Measurements from ENCODE around the gene PLK5. TPM values are rescaled to one million over a fixed set of nuclear protein-coding genes. Genes with fewer than 3 reads are reported as not detected.

Gene PLK5
- total RNA-seq, 1 experiment from 2014 or later, result 0.57 TPM

DNA sequence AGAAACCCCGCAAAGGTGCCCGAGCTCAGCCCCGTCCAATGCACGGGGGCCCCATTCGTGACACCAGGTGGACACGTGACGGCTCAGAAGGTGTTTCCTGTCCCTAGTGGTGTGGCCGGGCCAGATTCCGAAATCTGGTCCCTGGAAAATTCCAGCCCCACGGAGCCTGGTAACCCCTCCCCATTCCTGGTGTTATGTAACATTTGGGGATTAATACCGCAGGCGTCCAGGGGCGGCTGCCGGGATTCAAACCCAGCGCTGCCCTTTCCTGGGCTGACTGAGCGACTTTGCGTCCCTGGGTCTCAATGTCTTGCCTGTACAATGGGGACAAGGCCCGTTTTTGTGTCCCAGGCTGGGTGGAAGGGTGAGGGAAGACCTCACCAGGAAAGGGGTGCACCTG, 1.0 kb upstream of the PLK5 start:
- Mint-ChIP-seq H3K27me3 (ENCODE audit: low read depth) (peaks cover 87% of the 10 kb centered on the region), H3K36me3 (ENCODE audit: insufficient read depth in 1 of 3, low read depth in 3 of 3) (no peaks in the 10 kb centered on the region), H3K9me3 (peaks cover 0 to 6% of the 10 kb centered on the region in 2 experiments; a peak in 3 of 5 replicates)

More for the DNA sequence above, 1.0 kb upstream of the PLK5 start:
- no peak overlapping the region for H4K5ac ChIP-seq (ENCODE audit: insufficient read length, low read depth, low read length)
- no peaks in the 10 kb centered on the region for H3K79me1 ChIP-seq (ENCODE audit: insufficient read depth, low read depth, low read length, poor library complexity, severe bottlenecking)
- peaks cover 16% of the 10 kb centered on the region; the same call in 1 of the 2 replicates for H3K27me3 ChIP-seq (ENCODE audit: insufficient read depth, low read length)
- Mint-ChIP-seq H3K27ac (no peak overlapping the region; a peak in 1 of 7 replicates), H3K4me3 (peak overlapping the region in 1 of 2 experiments; percentile 32; a peak in 1 of 5 replicates), H3K4me1 (peaks cover 6 to 7% of the 10 kb centered on the region in 2 experiments; a peak in 3 of 4 replicates)
- H3K4me2 ChIP-seq (ENCODE audit: insufficient read depth, insufficient read length, low read length), result no peak overlapping the region
- no peak overlapping the region for H3K9ac ChIP-seq (ENCODE audit: extremely low read depth, insufficient read length, low read length)
- no peak overlapping the region for H2BK15ac ChIP-seq (ENCODE audit: low read depth, low read length)
- no peak overlapping the region for H3K27ac ChIP-seq (ENCODE audit: insufficient read length, low read depth, low read length)
- no peak overlapping the region for H3K14ac ChIP-seq (ENCODE audit: insufficient read depth, low read length)
- TF ChIP-seq, protein P1, sequence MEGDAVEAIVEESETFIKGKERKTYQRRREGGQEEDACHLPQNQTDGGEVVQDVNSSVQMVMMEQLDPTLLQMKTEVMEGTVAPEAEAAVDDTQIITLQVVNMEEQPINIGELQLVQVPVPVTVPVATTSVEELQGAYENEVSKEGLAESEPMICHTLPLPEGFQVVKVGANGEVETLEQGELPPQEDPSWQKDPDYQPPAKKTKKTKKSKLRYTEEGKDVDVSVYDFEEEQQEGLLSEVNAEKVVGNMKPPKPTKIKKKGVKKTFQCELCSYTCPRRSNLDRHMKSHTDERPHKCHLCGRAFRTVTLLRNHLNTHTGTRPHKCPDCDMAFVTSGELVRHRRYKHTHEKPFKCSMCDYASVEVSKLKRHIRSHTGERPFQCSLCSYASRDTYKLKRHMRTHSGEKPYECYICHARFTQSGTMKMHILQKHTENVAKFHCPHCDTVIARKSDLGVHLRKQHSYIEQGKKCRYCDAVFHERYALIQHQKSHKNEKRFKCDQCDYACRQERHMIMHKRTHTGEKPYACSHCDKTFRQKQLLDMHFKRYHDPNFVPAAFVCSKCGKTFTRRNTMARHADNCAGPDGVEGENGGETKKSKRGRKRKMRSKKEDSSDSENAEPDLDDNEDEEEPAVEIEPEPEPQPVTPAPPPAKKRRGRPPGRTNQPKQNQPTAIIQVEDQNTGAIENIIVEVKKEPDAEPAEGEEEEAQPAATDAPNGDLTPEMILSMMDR (conservative IDR thresholded peaks at IDR 0.05), result no peak
- no peak overlapping the region for H2AFZ ChIP-seq (ENCODE audit: low read length)
- peaks cover 3% of the 10 kb centered on the region for H4K20me1 ChIP-seq (ENCODE audit: control insufficient read depth, insufficient read depth, insufficient read length)
- no peak overlapping the region for H2BK120ac ChIP-seq (ENCODE audit: low read depth, low read length, poor library complexity, severe bottlenecking)
- no peak overlapping the region for H2AK5ac ChIP-seq (ENCODE audit: insufficient read length, low read length)
- no peak overlapping the region for H3K56ac ChIP-seq (ENCODE audit: insufficient read length, low read depth, low read length)
- no peak overlapping the region for H3T11ph ChIP-seq (ENCODE audit: low read length)
- H3K23ac ChIP-seq (ENCODE audit: insufficient read length, low read depth, low read length), result no peak overlapping the region
- H3K9me3 ChIP-seq (ENCODE audit: control insufficient read depth, low read depth, low read length), result no peaks in the 10 kb centered on the region
- H4K91ac ChIP-seq (ENCODE audit: insufficient read length, low read depth, low read length), result no peak overlapping the region
- H3K4ac ChIP-seq (ENCODE audit: low read depth, low read length), result no peak overlapping the region
- no peaks in the 10 kb centered on the region for H3K4me1 ChIP-seq (ENCODE audit: insufficient read depth, low read length)
- H3K23me2 ChIP-seq (ENCODE audit: insufficient read length, low read depth, low read length, poor library complexity, severe bottlenecking), result peaks cover 2% of the 10 kb centered on the region
- no peaks in the 10 kb centered on the region for H3K79me2 ChIP-seq (ENCODE audit: insufficient read depth, low read length)
- H2BK12ac ChIP-seq (ENCODE audit: insufficient read length, low read depth, low read length), result no peak overlapping the region
- no peak overlapping the region for H2BK5ac ChIP-seq (ENCODE audit: insufficient read length, low read length)
- no peak overlapping the region for H3K18ac ChIP-seq (ENCODE audit: insufficient read length, low read depth, low read length)
- no peak for DNase-seq
- H4K8ac ChIP-seq (replicated peaks; ENCODE audit: insufficient read length, low read depth, low read length), result no peak overlapping the region
- WGBS (ENCODE audit: extremely low coverage, insufficient read length, low lambda C conversion rate), result no CpG with 5 or more reads among the region's 18 CpGs
- no peak overlapping the region for H2BK20ac ChIP-seq (ENCODE audit: low read depth, low read length, poor library complexity, severe bottlenecking)
